Measurements from ENCODE around the gene KLF16.

The KLF16 gene

DNA sequence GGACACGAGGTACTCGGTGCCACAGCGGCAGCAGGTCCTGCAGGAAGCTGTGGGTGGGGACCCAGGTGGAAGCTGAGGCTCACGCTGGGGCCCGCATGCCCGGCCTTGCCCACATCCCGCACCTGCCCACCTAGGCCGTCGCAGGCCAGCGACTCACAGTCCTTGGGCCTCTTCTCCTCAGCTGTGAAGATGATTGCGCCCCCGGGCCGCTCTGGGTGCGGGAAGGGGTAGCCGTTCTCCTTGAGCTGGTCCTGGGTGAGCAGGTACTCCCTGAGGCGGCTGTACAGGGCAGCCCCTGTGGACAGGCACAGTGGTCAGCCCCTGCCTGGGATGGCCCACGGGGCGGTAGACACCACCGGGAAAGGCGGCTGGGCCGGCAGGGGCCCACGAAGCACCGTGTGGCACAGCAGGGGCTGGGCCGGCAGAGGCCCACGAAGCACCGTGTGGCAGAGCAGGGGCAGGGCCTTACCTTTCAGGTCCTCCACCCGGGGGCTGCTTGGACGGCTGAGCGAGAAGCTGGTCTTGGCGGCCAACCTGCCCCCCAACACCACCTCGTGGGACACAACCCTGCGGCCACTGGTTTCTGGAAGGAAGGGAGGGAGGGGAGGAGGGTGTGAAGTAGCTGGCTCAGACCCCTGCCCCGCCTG is 44.7 kb downstream of the KLF16 start:
- DNase-seq, result no peak

DNA sequence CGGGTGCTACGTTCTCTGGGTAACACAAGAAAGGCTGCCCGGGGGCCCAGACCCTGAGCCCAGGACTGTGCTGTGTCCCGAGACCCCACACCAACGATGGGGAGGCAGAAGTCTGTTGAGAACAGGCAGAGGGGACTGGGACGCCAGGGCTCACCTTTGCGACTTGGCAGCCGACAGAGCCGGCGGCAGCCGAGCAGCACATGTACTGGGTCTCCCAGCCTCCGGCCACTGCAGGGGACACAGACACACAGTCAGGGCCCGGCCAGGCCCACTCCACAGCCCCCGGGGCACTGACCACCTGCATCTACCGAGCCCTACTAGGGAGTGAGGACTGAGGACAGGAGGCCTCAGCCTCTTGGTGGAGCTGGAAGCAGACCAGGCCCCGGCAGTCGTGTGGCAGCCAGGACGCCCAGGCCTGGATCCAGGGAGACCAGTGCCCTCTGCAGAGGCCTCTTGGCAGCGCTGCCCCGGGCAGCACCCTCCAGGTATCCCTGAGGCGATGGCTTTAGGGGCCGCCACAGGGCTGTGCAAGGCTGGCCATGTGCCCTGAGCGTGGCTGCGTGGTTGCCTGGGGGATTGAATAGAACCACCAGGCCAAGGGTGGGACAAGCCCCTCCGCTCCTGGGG is 45.7 kb downstream of the KLF16 start:
- DNase-seq, result no peak

DNA sequence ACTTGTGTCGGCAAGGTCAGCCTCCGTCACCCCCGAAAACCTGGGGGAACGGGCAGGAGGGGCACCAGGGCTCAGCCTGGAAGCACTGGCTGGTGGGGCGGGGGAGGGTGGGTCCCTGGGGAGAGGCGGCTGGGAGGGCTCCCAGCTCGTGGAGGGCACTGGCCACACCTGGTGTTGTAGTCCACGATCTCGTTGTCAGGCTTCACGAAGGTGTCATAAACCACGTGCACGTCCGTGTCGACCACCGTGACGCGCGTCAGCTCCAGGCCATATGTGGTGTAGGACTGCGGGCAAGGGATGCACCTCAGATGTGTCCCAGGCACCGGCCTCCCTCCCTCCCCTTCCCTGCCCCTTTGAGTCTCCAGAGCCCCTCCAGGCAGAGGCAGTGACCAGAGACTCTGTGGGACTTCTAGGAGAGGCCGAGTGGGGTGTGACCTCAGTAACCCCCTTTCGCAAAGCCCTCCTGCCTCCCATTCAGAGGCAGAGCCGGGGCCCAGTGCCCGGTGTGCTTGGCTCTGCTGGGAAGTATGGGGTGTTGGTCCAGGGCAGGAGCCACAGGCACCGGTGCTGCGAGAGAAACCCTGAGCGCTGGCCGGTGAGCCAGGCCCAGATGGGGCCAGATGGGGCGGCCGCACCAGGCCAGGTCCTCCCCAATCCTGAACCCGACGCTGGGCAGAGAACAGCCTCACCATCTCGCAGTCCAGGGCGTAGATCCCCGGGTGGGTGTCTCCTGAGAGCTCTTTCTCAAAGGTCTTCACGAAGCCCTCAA is 46.7 kb downstream of the KLF16 start:
- no peak for DNase-seq

DNA sequence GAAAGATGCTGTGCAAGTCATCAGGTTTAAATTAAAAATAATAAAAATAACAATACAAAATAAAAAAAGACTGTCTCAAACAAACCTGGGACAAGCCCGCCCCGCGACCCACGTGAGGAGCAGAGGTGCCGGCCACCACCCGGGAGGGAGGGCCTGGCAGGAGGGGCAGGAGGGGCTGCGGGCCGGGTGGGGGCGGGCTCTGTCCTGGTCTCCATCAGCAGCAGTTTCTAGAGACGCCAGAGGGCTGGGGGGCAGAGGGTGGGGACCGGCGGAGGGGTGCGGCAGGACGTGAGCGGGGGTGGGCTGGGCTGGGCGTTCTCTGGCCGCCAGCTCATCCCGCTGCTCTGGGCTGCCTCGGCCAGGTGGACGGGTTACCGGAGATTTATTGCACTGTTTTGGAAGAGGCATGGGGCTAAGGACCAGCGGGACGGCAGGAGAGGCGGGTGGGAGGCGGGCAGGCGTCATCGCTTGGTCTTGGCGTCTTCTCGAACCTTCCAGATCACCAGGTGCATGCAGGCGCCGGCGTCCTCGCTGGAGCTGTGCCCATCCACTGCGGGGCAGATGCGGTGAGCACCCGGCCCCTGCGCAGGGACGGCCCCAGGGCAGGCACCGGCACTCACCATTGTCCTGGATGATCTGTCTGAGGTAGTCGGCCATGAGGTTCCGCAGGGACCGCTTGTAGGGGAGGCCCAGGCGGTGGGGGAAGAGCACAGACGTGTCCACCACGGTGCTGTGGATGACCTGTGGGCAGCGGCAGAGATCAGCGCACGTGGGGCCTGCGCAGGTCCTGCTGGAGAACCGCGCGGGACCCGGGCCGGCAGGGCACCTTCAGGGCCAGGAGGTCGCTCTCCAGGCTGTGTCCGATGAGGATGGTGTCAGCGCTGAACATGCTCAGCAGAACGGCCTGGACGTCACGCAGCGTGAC is 47.5 kb downstream of the KLF16 start:
- DNase-seq, result no peak

DNA sequence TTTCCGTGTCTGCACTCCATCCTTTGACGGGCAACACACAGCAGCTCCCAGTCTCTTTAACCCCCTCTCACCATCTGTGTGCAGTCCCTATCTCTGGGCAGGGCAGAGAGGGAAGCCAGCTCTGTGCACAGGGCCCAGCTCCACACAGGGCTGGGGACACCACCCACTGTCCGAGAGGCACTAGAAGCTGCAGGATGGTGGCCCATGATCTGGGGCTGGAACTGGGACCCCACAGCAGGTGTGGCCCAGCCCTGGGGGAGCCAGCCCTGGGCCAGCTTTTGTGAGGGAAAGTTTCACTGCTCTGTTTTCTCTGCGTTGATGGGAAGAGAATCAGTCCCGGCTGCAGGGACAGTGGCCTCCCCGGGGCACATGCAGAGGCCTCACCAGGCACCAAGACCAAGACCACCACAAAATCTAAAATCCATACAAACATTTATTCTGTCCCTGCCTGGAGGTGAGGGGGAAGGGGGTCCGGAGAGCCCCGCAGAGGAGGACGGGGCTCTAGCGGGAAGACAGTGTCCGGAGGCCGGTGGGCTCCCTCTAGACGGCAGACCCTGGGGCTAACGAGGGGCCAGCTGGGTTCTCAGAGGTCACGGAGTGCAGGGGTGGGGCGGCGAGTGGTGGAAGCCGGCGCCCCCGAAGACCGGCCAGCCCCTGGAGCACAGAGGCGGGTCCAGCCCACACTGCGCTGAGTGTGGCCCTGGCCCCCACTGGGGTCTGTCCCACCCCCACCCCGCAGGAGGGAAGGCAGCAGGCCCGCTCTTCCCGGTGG is 48.4 kb downstream of the KLF16 start:
- no peak for DNase-seq

DNA sequence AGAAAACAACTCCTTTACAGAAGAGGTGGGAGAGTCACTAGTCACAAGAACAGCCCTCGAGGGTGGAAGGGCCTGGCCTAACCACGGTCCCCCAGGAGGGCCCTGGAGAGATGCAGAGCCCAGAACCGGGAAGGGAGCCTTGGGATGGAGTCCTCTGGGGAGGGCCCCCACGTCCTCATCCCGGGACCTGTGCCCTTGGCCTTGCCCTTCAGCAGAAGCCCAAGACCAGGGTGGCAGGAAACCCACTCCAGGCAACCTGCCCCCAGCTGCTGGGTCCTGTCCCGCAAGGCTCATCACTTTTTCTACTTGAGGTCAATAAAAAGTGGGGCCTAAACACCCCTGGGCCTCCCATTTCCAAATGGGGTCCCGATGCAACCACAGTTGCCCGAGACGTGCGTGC is 49.0 kb downstream of the KLF16 start:
- no peak for DNase-seq

DNA sequence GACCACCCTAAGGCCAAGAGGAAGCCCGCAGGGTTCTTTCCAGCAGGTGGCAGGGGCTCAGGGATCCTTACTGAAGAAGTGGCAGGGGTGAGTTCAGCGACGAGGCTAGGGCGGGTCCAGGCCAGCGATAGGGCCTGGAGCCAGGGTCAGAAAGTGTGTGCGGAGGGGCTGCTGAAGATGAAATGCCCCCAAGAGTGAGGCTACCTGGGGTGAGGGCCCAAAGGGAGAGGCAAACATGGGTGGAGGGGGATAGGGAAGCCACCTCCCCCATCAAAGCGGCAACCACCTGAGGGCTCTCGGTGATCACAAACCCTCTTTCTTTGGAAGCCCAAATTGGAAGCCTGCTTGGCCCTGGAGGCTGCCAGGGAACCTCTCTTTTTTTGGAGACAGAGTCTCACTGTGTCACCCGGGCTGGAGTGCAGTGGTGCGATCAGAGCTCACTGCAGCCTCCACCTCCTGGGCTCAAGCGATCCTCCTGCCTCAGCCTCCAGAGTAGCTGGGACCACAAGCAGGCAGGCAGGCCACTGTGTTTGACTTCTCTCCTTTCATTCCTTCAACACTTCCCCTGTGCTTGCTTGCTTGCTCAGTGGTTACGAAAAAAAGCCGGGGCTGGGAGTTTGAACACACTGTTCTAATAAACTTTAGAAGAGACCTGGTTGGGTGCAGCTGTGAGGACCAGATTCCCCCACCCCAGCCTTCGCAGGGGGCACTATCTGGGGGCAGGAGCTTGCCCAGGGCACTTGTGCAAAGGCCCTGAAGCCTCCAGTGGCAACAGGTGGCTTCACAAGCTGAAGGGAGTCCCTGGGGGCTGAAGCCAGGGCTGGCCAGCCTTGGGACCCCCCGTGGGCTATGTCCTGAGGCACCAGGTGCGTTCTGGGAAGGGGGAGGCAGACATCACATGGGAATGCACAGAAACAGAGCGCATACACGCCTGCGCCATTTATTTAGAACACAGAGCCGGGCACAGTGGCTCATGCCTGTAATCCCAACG is 49.9 kb downstream of the KLF16 start:
- DNase-seq, result no peak

DNA sequence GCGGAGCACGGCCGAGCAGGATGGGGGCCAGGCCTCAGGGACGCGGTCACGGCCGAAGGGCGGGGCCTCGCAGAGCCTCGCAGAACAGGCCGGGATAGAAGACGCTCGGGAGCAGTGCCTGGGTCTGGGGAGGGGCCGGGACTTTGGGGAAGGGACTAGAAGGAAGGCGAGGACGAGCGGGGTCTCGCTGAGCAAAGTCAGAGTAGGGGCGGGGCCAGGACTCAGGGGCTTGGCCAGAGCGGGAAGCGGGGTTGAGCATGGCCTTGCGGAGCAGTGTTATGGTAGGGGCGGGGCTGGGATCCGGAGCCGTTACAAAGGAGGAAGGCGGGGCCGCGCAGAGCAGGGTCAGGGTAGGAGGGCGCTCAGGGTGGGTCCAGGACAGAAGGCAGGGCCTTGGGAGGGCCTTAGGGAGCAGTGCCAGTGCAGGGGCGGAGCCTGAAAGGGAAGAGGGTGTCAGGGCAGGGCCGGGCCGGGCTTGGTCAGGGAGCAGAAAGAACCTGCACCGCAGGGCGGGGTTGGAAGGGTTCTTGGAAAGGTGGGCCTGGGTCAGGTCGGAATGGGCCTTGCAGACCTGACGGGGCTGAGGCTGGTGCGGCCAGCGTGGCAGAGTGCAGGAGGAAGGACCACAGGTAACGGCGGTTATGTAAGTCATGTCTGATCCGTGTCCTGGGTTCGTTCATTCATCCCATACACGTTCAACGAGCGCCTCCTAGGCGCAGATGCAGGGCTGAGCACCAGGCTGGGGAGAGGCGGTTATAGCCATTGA is 50.8 kb downstream of the KLF16 start:
- DNase-seq, result peak; percentile 80 to 85

DNA sequence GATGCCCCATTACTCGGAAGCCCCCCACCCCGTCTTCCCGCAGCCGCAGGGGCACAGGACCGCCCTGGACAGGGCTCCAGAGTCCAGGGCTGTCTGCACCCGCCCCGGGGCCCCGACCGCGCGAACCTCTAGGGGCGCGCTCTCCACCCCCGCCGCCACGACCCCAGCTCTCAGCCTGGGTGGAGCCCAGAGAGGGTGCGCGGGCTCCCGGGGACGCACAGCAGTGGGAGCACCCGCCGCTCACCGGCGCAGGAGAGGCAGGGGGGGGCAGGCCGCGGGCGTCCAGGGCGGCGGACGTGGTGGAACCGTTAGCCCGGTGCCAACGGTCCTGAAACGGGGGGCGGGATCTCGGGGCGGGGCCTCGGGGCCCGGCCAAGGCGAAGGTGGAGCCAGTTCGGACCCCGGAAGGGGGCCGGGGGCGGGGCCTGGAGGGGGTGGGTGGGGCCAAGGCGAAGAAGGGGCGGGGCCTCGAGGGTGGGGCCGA is 51.4 kb downstream of the KLF16 start, which contains the start of gene ATP8B3:
Gene ATP8B3, minus strand, starts transcription at position 335 of the 484 bp plus-strand sequence. CDS start 540 bp downstream, outside the sequence.
- no peak for DNase-seq

DNA sequence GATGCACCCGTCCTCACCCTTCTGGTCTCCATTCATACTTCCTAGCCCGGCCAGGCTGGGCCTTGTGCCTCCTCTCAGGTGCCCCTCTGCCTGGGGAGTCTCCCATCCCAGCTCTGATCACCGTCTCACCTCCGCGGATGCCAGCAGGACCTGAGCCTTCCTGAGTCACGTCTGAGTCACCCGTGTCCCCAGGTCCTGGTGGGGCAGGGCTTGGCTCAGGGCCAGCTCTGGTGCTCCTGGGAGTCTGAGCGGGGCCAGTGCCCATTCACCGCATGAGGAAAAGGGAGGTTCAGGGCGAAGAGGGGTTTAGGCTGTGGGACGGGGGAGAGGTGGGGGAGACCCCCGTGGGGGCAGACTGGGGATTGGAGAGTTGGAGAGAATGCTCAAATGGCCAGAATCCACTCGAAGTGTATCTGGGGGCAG is 51.9 kb downstream of the KLF16 start:
- DNase-seq, result no peak

DNA sequence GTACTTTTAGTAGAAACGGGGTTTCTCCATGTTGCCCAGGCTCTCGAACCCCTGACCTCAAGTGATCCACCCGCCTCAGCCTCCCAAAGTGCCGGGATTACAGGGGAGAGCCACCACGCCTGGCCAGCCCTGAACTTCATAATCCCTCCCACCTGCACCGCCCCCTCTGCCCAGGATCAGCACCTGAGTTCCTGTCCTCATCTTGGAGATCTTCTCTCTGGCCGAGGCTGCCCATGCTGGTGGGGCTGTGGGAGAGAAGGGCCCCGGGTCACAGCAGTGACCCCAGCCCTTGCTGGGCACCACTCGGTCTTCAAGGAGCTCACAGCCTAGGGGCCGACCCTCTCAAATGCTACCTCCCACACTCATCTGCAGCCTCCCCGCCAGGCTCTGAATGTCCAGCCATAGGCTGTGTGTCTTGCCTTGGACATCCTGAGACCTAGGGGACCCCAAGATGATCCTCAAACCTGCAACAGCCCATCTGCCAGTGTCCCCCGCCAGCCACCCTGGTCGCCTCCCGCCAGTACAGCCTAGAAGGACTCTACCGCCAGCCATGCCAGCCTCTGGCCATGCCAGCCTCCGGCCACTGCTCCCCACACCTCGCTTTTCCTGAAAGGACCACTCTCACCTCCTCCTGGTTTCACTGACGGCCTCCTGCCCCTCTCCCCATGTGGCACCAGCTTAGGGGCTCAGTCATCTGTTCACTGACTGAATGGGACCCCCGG is 52.8 kb downstream of the KLF16 start:
- DNase-seq, result no peak

DNA sequence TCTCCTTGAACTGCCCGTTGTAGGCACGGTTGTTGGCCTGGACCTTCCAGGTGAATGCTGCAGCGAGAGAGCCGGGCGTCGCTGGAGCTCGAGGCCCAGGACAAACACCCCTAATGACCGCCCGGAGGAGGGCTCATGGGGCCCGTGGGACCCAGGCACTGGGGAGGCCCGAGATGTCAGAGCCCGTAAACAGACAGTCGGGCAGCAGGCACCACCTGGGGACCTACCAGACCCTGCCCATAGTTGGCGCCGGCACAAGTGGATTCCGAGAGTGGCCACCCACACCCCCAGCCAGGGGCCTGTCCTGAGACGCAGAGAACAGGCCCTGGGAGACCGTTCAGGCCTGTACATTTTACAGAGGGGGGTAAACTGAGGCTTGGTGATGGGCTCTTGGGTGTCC is 53.7 kb downstream of the KLF16 start:
- no peak for DNase-seq

DNA sequence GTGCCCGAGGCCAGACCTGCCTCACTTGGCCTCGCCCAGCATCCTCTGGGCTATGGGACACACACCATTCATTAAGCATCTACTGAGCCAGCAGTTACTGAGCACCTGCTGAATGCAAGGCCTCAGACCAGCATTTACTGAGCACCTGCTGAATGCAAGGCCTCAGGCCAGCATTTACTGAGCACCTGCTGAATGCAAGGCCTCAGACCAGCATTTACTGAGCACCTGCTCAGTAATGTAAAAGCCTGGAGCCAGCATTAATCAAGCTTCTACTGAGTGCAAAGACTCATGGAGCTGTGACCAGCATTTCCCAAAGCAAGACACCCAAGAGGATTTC is 55.0 kb downstream of the KLF16 start:
- no peak for DNase-seq

DNA sequence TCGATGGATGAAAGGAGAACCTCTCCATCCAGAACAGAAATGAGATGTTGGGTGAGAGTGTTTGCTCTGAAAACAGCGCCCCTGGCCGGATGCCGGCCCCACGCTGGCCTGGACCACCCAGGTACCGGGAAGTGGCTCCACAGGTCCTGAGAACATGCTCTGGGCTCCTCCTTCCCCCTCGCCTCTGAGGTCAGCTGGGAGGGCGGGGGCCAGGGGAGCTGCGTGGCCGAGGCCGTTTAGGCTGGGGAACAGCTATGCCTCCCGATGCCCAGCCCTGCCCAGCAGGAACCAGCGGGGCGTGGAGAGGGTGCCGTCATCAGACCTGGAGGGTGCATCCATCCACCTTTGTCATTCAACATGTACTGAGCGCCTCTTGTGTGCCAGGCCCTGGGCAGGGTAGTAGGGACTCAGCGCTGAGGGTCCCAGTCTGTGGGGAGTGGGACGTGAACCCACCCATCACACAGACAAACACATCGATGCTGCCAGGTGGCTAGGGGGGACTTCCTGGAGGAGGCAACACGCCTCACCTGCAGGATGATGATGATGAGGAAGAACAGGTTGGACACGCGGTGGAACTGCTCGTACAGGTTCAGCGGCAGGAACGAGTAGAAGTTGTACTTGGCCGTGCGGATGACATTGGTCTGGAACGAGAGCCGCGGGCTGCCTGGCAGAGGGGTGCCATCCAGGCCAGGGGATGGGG is 55.5 kb downstream of the KLF16 start:
- no peak for DNase-seq

DNA sequence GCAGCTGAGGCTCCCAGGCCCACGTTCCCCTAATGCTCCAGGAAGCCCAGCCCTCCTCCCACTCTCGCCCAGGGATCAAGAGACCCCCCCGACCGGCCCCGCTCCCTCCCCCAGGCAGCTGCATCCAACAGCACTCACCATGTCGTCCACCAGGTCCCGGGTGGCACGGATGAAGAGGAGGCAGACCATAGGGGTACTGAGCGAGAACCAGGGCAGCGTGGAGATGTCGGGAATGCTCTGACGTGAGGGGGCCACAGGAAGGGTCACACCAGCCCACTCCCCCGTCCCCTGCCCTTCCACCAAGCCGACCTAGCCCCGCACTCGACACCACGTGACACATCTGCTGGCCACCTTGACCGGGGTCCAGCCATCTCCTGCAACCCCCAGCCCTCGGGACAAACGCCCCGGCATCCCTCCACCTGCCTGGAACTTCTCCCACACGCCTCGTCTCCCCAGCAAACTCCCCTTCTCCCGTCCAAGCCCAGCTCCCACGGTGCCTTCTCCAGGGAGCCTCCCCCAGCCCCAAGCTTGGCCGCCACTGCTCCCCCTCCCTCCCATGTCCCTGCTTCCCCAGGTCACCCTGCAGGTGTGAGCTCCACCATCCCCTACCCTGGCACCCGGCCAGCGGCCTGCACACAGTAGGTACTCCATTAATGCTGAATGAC is 56.2 kb downstream of the KLF16 start:
- DNase-seq, result no peak

DNA sequence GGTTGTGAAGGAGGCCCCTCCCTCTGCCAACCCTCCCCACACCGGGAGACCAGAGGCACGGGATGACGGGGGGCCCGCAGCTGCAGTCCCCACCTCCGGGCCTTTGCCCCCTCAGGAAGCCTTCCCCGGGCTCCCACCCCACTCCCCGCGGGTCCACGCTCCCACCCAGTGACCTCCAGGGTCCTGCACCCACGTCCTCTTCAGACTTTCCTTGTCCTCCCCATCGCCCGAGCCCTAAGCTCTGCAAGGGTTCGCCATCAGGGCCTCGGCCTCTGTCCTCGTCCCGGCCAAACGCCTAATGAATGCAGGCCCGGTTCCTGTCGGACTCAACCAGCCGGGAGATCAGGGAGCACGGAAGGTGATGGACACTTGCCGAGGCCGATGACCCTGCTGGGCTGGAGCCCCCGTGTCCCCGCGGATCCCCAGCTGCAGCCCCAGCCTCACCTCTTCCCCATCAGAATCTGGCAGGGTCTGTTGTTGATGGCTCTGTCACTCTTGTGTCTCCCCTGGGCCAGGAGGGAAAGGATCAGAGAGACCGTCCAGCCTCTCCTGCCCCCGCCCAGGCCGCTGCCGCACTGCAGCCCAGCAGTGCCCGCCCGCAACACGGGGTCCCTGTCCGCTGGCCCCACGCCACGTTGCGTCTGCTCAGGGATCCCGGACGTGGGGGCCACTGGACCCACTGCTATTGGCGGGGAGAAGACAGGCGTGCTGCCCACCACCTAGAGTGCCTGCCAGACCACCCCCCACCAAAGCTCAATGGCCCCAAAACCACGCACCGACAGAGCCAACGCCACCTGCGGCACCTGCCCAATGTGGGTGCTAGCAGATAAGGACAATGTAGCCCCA is 57.0 kb downstream of the KLF16 start:
- no peak for DNase-seq
